Measurements from ENCODE around the gene GMDS.

DNA sequence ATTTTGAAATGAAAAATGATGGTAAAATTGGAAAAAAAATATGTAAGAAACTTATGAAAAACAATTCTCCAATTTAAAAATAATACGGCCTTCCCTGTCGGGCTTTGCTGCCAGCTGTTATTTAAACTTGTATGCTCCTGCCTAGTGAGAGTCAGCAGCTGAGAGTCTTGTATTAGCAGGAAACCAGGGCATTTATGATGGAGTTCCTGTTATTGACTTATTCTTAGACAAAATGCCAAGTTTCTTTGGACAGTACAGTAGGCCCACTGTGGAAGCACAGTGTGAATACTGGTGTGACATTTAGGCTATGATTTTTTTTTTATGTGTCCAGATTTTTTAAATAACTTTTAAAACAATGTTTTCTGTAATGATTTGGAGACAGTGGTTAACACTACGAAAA is 42.1 kb downstream of the GMDS start:
- TF ChIP-seq, protein P1, sequence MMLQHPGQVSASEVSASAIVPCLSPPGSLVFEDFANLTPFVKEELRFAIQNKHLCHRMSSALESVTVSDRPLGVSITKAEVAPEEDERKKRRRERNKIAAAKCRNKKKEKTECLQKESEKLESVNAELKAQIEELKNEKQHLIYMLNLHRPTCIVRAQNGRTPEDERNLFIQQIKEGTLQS (IDR thresholded peaks at IDR 0.05; ENCODE audit: insufficient read depth, low read depth, low read length) = no peak
- TF ChIP-seq, protein P2, sequence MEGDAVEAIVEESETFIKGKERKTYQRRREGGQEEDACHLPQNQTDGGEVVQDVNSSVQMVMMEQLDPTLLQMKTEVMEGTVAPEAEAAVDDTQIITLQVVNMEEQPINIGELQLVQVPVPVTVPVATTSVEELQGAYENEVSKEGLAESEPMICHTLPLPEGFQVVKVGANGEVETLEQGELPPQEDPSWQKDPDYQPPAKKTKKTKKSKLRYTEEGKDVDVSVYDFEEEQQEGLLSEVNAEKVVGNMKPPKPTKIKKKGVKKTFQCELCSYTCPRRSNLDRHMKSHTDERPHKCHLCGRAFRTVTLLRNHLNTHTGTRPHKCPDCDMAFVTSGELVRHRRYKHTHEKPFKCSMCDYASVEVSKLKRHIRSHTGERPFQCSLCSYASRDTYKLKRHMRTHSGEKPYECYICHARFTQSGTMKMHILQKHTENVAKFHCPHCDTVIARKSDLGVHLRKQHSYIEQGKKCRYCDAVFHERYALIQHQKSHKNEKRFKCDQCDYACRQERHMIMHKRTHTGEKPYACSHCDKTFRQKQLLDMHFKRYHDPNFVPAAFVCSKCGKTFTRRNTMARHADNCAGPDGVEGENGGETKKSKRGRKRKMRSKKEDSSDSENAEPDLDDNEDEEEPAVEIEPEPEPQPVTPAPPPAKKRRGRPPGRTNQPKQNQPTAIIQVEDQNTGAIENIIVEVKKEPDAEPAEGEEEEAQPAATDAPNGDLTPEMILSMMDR (IDR thresholded peaks at IDR 0.05; ENCODE audit: control extremely low read depth in 1 of 3, insufficient read depth in 1 of 3, low read depth in 1 of 3, low read length in 3 of 3) = no peak
- TF ChIP-seq MAFK (IDR thresholded peaks at IDR 0.05; ENCODE audit: low read depth, low read length) = no peak
- TF ChIP-seq BACH1 (IDR thresholded peaks at IDR 0.05; ENCODE audit: low read length) = no peak
- no peak for TF ChIP-seq GABPA (IDR thresholded peaks at IDR 0.05; ENCODE audit: borderline replicate concordance, insufficient read depth, low read length)
